ENCODE data around the gene GPRASP2. TPM values are rescaled to one million over a fixed set of nuclear protein-coding genes. Genes with fewer than 3 reads are reported as not detected.

Gene GPRASP2
- total RNA-seq, result 6.3 and 13.7 TPM in 2 replicates

GRCh38 chrX:102712216-102712966, at the start of gene GPRASP2:
GPRASP2 (plus strand) TSS chrX:102712448; CDS start chrX:102714870, 2,422 bp downstream.

DNA sequence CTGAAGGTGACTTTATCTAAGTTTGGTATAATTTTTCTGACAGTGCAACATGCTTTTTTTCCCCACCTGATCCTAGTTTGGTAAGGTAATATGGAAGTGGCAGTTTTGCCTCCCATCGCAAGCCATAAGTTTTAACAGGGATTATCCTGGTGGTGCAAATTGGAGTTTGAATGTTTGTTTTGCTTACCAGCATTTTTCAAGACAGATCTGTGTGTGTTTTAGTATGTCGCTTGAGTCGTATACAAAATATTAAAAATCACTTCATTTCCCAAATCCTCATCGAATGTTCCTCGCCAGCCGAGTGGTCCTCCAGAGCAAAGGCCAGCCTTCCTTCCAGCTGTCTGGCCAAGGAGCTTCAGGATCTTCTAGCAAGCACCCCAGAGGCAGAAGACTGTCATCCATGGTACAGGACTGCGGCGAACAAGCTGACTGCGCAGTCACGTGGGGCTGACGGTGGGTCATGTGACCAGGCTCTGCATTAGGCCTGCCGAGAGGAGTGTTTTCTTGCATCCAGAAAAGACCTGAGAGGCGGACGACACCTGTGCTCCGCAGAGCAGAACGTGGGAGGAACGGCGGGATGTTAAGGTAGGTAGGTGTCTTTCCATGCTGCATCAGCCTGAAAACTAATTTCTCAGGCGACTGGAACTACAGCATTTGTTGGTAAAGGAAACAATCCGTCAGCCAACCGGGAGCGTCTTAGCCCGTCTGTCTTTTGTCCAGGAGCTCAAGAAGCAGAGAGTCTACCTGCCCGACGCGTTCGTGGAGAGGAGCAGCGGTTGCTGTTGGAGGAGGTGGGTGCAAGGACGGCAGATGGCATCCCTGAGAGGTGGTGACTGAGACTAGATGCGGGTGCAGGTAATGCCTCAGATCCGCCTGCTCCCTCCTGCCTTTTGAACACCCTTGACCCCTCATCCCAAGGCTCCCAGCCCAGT, 8.3 kb downstream of the GPRASP2 start, which contains the start of gene GPRASP3:
Gene GPRASP3 (plus strand): TSS at position 507 of the 932 bp plus-strand sequence. CDS start 28,253 bp downstream, outside the sequence.

Other genes with a start within 250 kb of the GPRASP2 start
- gene TCP11X2, start 240.6 kb upstream of the GPRASP2 start, total RNA-seq, result not detected in 2 replicates
- gene TMSB15A, start 195.7 kb upstream of the GPRASP2 start, total RNA-seq, result 1.8 TPM in 1 of 2 replicates, not detected in the other
- gene ARMCX5, start 112.9 kb upstream of the GPRASP2 start, total RNA-seq, result 5.2 and 6.5 TPM in 2 replicates
- gene GPRASP1, start 61.0 kb upstream of the GPRASP2 start, total RNA-seq, result 0.58 and 0.85 TPM in 2 replicates
- 0.82 and 6.1 TPM in 2 replicates for gene GPRASP3, start 8.3 kb downstream of the GPRASP2 start, total RNA-seq
- gene RAB40AL, start 224.8 kb downstream of the GPRASP2 start, total RNA-seq, result 1.2 TPM in 1 of 2 replicates, not detected in the other

Data from pericardium fibroblast (primary cell).